Cardiac muscle cell (in vitro differentiated cells and primary cell): ENCODE measurements around the gene EMC10. TPM values are rescaled to one million over a fixed set of nuclear protein-coding genes. Genes with fewer than 3 reads are reported as not detected.
A peak's percentile ranks its signal among the peaks of the same experiment; 100 is the strongest.

ENCODE experiments used
- DNase-seq, 2 donors: peaks; one replicate each; pipeline versions ENCODE4 v3.0.0 to v3.0.0-alpha.2; 2010 to 2017; ENCODE audit warnings: low read depth in 1 of 2, low spot score in 1 of 2
- H3K27ac ChIP-seq: fragments of 200-600 bp; sonication (generic); 2 replicates; pipeline ENCODE4 v1.5.1; 2016
- H3K27me3 ChIP-seq: fragments of 200-600 bp; sonication (generic); 2 replicates; pipeline ENCODE4 v1.6.0; 2016; ENCODE audit warnings: control low read depth
- H3K36me3 ChIP-seq: fragments of 200-600 bp; sonication (generic); 2 replicates; pipeline ENCODE4 v1.5.1; 2016; ENCODE audit warnings: control low read depth
- H3K4me1 ChIP-seq: fragments of 200-600 bp; sonication (generic); 2 replicates; pipeline ENCODE4 v1.8.1; 2017; ENCODE audit warnings: low read depth, mild to moderate bottlenecking, mixed run types
- H3K4me3 ChIP-seq: fragments of 200-600 bp; sonication (generic); 2 replicates; pipeline ENCODE4 v1.5.1; 2016; ENCODE audit warnings: mild to moderate bottlenecking
- H3K9me3 ChIP-seq: fragments of 200-600 bp; sonication (generic); 2 replicates; pipeline ENCODE4 v1.5.1; 2017; ENCODE audit warnings: low read depth, mild to moderate bottlenecking, control low read depth
- CTCF ChIP-seq: IDR thresholded peaks from 2 replicates; pipeline ENCODE4 v1.5.1; 2012; ENCODE audit warnings: low read depth, mild to moderate bottlenecking, low read length
- polyA plus RNA-seq: library from polyadenylated mRNA; unstranded; fragments of >200 nt; fragmentation: Nextera tagmentation; extraction: Ambion mirVana; gene quantifications from 2 replicates; pipeline ENCODE4 v1.2.1, GENCODE V29; 2016
- total RNA-seq: library from RNA; depleted of rRNA; stranded (reverse); fragments of >200 nt; gene quantifications from 2 replicates; pipeline ENCODE4 v1.2.3, GENCODE V29; 2016

EMC10 gene
- total and polyA plus RNA-seq, 2 experiments from 2014 or later: 280 to 308 TPM

- DNase-seq: no peak
- H3K27me3 ChIP-seq: no peaks in the 10 kb centered on the region
These were observed 59.4 kb downstream of the EMC10 start for GRCh38 chr19:50535672-50536187.

GRCh38 chr19:50536662-50537305, 60.5 kb downstream of the EMC10 start:
- Histone ChIP-seq H3K4me1 (no peaks in the 10 kb centered on the region), H3K9me3 (no peaks in the 10 kb centered on the region)
- TF ChIP-seq CTCF: no peak

More at GRCh38 chr19:50535672-50536187, 59.4 kb downstream of the EMC10 start:
- no peaks in the 10 kb centered on the region for H3K36me3 ChIP-seq
- no peak overlapping the region for H3K4me3 ChIP-seq
- H3K4me1 ChIP-seq: no peaks in the 10 kb centered on the region
- no peak for TF ChIP-seq CTCF
- no peak overlapping the region for H3K27ac ChIP-seq
- H3K9me3 ChIP-seq: no peaks in the 10 kb centered on the region

GRCh38 chr19:50537306-50537685, 61.0 kb downstream of the EMC10 start:
- no peak for DNase-seq
- Histone ChIP-seq H3K4me3 (no peak overlapping the region), H3K36me3 (no peaks in the 10 kb centered on the region), H3K27ac (no peak overlapping the region), H3K27me3 (no peaks in the 10 kb centered on the region), H3K9me3 (no peaks in the 10 kb centered on the region), H3K4me1 (no peaks in the 10 kb centered on the region)
- no peak for TF ChIP-seq CTCF

More at GRCh38 chr19:50536662-50537305, 60.5 kb downstream of the EMC10 start:
- H3K36me3 ChIP-seq: no peaks in the 10 kb centered on the region
- H3K27me3 ChIP-seq: no peaks in the 10 kb centered on the region
- no peak overlapping the region for H3K27ac ChIP-seq
- DNase-seq: no peak
- H3K4me3 ChIP-seq: no peak overlapping the region

- no peak overlapping the region for H3K4me3 ChIP-seq
- H3K36me3 ChIP-seq: no peaks in the 10 kb centered on the region
- no peaks in the 10 kb centered on the region for H3K27me3 ChIP-seq
- no peaks in the 10 kb centered on the region for H3K9me3 ChIP-seq
- TF ChIP-seq CTCF: peak; percentile 97
- DNase-seq: peak; percentile 90 to 95
- no peaks in the 10 kb centered on the region for H3K4me1 ChIP-seq
- no peak overlapping the region for H3K27ac ChIP-seq
These were observed 61.5 kb downstream of the EMC10 start for GRCh38 chr19:50537769-50538230.

Other genes starting within 250 kb of the EMC10 start
- gene KCNC3, start 147.1 kb upstream of the EMC10 start, total RNA-seq: 6.9 and 8.2 TPM in 2 replicates
- gene KCNC3, start 147.1 kb upstream of the EMC10 start, polyA plus RNA-seq: 4.3 and 6.9 TPM in 2 replicates
- gene NAPSA, start 110.9 kb upstream of the EMC10 start, total RNA-seq: 0.32 and 3.5 TPM in 2 replicates
- gene NAPSA, start 110.9 kb upstream of the EMC10 start, polyA plus RNA-seq: 0.53 and 1.8 TPM in 2 replicates
- 58.4 and 60.1 TPM in 2 replicates for gene NR1H2, start 100.0 kb upstream of the EMC10 start, total RNA-seq
- 58.3 and 62.0 TPM in 2 replicates for gene NR1H2, start 100.0 kb upstream of the EMC10 start, polyA plus RNA-seq
- 70.7 and 73.8 TPM in 2 replicates for gene POLD1, start 92.2 kb upstream of the EMC10 start, total RNA-seq
- gene POLD1, start 92.2 kb upstream of the EMC10 start, polyA plus RNA-seq: 62.3 and 74.3 TPM in 2 replicates
- 0.15 and 0.35 TPM in 2 replicates for gene SPIB, start 57.6 kb upstream of the EMC10 start, total RNA-seq
- 0.40 and 1.5 TPM in 2 replicates for gene SPIB, start 57.6 kb upstream of the EMC10 start, polyA plus RNA-seq
- 0.04 and 0.18 TPM in 2 replicates for gene MYBPC2, start 43.6 kb upstream of the EMC10 start, total RNA-seq
- 0.30 and 0.31 TPM in 2 replicates for gene MYBPC2, start 43.6 kb upstream of the EMC10 start, polyA plus RNA-seq
- 7.7 and 9.4 TPM in 2 replicates for gene GARIN5A, start 341 bp downstream of the EMC10 start, total RNA-seq
- 4.8 and 9.3 TPM in 2 replicates for gene GARIN5A, start 341 bp downstream of the EMC10 start, polyA plus RNA-seq
- gene JOSD2, start 34.7 kb downstream of the EMC10 start, total RNA-seq: 21.4 and 25.4 TPM in 2 replicates
- 29.5 and 44.8 TPM in 2 replicates for gene JOSD2, start 34.7 kb downstream of the EMC10 start, polyA plus RNA-seq
- gene ASPDH, start 37.4 kb downstream of the EMC10 start, total RNA-seq: not detected in 2 replicates
- gene ASPDH, start 37.4 kb downstream of the EMC10 start, polyA plus RNA-seq: not detected in 2 replicates
- 38.7 and 56.4 TPM in 2 replicates for gene LRRC4B, start 91.9 kb downstream of the EMC10 start, total RNA-seq
- 5.8 and 6.2 TPM in 2 replicates for gene LRRC4B, start 91.9 kb downstream of the EMC10 start, polyA plus RNA-seq
- 1.9 and 4.7 TPM in 2 replicates for gene SYT3, start 163.4 kb downstream of the EMC10 start, total RNA-seq
- gene SYT3, start 163.4 kb downstream of the EMC10 start, polyA plus RNA-seq: 2.1 and 4.3 TPM in 2 replicates
- gene C19orf81, start 172.9 kb downstream of the EMC10 start, total RNA-seq: 23.5 and 36.8 TPM in 2 replicates
- 42.2 and 67.4 TPM in 2 replicates for gene C19orf81, start 172.9 kb downstream of the EMC10 start, polyA plus RNA-seq
- 2.9 and 8.7 TPM in 2 replicates for gene SHANK1, start 243.3 kb downstream of the EMC10 start, total RNA-seq
- 0.71 and 2.0 TPM in 2 replicates for gene SHANK1, start 243.3 kb downstream of the EMC10 start, polyA plus RNA-seq
- gene CLEC11A, start 246.9 kb downstream of the EMC10 start, total RNA-seq: 12.5 and 16.6 TPM in 2 replicates
- gene CLEC11A, start 246.9 kb downstream of the EMC10 start, polyA plus RNA-seq: 26.7 and 29.4 TPM in 2 replicates